ENCODE data around the gene GALNT2. TPM values are rescaled to one million over a fixed set of nuclear protein-coding genes. Genes with fewer than 3 reads are reported as not detected.

Gene GALNT2
- total RNA-seq, 1 experiment from 2014 or later = 36.3 TPM

DNA sequence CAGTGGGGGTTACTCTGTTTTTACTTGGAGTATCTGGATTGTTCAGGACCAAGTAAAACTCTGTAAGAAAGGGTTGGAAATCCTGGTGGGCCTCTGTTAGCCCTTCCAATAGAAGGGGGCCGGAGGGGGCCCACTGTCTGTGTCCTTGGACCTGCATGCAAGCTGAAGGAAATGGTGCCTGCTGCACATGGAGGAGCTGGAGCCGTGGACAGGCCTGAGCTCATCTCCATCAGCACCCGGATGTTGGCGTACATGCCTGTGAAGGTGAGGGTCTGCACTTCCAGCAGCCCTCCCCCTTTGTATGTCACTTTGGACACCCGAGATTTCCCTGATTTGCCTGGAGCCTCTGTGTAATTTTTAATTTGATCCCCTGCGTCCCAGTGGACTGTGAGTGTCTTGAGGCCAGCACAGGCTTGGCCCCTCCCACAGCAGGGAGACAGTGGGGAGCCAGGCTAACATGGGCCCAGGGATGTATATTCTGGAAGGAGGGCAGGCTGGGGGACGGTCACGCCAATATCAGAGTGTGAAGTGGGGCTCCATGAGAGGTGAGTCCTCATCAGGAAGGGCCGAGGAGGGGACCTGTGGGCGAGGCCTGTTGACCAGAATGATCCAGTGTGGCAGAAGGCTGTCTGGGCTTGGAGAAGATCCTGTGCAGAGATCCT lies 16.8 kb downstream of the GALNT2 start:
- in situ Hi-C loops (cut with HindIII; ENCODE audit: low pct_unique_long_range_greater_than_20kb, low sequenced_read_pairs) = no loop called here
- no peak for DNase-seq (ENCODE audit: low read depth)

GRCh38 chr1:230084408-230085177 lies 17.6 kb downstream of the GALNT2 start:
- in situ Hi-C loops (cut with HindIII; ENCODE audit: low pct_unique_long_range_greater_than_20kb, low sequenced_read_pairs) = no loop called here

DNA sequence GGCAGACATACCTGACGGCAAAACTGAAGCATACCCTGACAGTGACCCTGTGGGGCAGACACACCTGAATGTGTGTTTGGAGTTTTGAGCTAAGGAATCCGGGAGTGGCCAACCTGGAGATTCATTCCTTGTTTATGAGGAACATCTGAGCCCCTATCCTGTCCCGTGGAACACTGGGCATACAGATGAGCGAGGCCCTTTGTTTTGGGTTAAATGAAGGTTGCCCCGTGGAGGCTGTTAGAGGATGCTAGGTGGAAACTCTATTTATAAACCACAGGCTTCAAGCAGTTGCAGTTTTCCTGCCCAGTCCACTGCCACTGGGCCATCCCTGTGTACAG lies 18.1 kb downstream of the GALNT2 start:
- in situ Hi-C loops (cut with HindIII; ENCODE audit: low pct_unique_long_range_greater_than_20kb, low sequenced_read_pairs) = no loop called here
- DNase-seq (ENCODE audit: low read depth) = no peak

More at GRCh38 chr1:230084408-230085177, 17.6 kb downstream of the GALNT2 start:
- peak; percentile 88 for DNase-seq (ENCODE audit: low read depth)

DNA sequence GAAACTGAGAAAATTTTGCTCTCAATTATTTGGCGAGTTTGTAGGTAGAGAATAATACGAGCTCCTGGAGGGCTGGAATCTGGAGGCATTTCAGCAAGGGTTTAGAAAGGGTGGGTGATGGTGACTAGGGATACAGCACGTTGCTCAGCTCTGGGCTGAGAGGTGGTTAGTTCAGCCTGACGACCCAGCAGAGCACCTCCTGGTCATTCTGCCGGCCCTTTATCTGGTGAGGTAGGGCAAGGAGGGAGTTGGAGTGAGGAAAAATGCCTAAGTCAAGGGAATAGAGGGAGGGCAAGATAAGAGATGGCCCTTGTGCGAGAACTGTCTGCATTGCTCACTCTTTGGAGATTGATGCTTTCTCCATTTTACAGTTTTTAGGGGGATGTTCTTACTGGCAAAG lies 19.1 kb downstream of the GALNT2 start:
- no peak for DNase-seq (ENCODE audit: low read depth)
- in situ Hi-C loops (cut with HindIII; ENCODE audit: low pct_unique_long_range_greater_than_20kb, low sequenced_read_pairs) = no loop called here

DNA sequence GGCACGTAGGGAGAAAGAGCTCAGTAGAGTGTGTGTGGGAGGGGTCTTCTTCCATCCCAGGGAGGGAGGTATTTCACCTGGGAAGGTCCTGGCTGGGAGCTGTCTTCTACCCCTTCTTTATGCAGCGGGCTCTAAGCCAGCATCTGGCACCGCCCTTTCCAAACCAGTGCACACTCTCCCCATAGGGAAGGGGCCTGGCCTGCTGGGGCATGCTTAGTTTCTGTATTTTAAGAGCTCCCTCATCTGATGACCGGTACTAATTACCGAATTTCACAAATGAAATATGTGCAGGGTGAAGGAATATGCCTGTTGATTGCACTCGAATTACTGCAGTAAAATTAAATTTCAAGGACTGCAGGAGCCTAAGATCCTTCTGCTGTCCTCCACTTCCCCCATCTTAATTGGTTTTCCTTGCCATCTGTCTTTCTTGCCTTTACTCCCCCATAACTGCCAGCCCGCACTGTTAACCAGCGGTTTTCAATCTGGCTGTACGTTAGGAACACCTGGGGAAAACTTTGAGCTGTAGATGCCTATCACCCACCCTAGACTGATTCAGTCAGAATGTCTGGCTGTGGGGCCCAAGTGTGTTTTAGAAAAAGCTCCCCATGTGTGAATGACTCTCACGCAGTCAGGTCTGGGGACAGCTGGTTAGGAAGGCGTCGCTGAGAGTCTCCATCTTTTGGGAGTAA lies 20.1 kb downstream of the GALNT2 start:
- no peak for DNase-seq (ENCODE audit: low read depth)
- in situ Hi-C loops (cut with HindIII; ENCODE audit: low pct_unique_long_range_greater_than_20kb, low sequenced_read_pairs) = no loop called here

DNA sequence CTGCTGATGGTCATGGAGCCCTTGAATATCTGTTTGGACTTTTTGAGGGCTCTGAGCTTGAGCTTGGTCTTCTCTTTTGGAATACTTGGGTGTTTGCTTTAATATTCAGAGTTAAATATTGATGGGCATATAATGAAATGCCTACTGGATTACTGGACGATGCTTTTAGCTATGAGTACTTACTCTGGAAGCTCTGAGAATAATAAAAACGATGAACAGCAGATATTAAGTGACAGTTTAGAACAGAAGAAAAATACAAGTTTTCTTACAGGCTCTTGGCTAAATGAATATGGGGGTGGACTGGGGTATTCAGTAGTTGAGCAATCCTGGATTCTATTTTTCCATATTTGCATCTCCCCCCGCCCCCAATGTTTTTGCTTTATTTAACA lies 20.7 kb downstream of the GALNT2 start:
- no peak for DNase-seq (ENCODE audit: low read depth)
- in situ Hi-C loops (cut with HindIII; ENCODE audit: low pct_unique_long_range_greater_than_20kb, low sequenced_read_pairs) = no loop called here

DNA sequence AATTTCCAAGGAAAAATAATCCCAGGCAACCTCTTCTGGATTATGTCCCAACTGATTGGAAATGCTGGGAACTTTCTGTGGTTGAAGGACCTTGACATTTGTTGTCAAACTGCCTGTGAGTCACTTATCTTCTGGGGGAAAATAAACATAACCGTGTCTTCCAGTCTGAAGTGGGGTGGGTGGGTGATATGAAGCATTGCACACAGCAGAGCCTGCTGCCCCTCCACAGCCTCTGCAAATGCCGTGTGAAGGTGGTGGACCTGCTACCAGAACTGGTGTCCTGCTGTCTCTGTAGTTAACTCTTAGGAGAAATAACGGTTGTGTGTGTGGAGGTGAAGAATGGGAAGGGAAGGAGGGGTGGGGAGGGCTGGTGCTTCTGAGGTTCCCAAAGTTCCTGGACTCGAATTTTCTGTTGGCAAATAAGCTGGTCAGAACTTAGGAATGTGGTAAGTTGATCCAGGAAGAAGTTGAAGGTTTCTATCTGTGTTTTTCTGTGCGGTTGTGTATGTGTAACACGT lies 23.2 kb downstream of the GALNT2 start:
- no peak for DNase-seq (ENCODE audit: low read depth)

GRCh38 chr1:230091473-230092231 lies 24.6 kb downstream of the GALNT2 start:
- in situ Hi-C loops (cut with HindIII; ENCODE audit: low pct_unique_long_range_greater_than_20kb, low sequenced_read_pairs) = no loop called here
- no peak for DNase-seq (ENCODE audit: low read depth)

More for the DNA sequence above, 23.2 kb downstream of the GALNT2 start:
- in situ Hi-C loops (cut with HindIII; ENCODE audit: low pct_unique_long_range_greater_than_20kb, low sequenced_read_pairs) = no loop called here

- in situ Hi-C loops (cut with HindIII; ENCODE audit: low pct_unique_long_range_greater_than_20kb, low sequenced_read_pairs) = no loop called here
- no peak for DNase-seq (ENCODE audit: low read depth)
Measured at GRCh38 chr1:230094746-230095145, 27.7 kb downstream of the GALNT2 start.

DNA sequence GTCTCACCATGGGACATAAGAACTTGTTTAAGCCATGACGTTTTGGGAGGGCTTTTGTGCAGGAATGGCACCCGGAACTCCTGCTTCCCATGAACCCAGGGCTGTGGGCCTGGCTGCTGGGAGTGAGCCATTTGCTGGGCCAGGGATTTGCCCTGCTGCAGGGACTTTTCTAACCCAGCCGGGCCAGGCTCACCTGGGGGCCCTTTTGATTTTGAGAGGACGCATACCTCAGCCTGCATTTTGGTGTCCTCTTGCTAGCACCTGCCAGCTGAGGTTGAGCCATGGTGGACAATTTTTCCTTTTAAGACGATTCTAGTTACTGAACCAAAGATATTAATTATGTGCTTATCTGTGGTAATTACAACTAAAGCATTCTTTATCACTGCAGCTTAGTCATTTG lies 28.9 kb downstream of the GALNT2 start:
- DNase-seq (ENCODE audit: low read depth) = no peak
- in situ Hi-C loops (cut with HindIII; ENCODE audit: low pct_unique_long_range_greater_than_20kb, low sequenced_read_pairs) = no loop called here

GRCh38 chr1:230097370-230097769 lies 30.3 kb downstream of the GALNT2 start:
- in situ Hi-C loops (cut with HindIII; ENCODE audit: low pct_unique_long_range_greater_than_20kb, low sequenced_read_pairs) = no loop called here
- no peak for DNase-seq (ENCODE audit: low read depth)

- in situ Hi-C loops (cut with HindIII; ENCODE audit: low pct_unique_long_range_greater_than_20kb, low sequenced_read_pairs) = no loop called here
- DNase-seq (ENCODE audit: low read depth) = no peak
Measured at GRCh38 chr1:230098723-230099122, 31.7 kb downstream of the GALNT2 start.

- no peak for DNase-seq (ENCODE audit: low read depth)
- in situ Hi-C loops (cut with HindIII; ENCODE audit: low pct_unique_long_range_greater_than_20kb, low sequenced_read_pairs) = no loop called here
Measured at GRCh38 chr1:230099465-230099864, 32.4 kb downstream of the GALNT2 start.

GRCh38 chr1:230100932-230101331 lies 33.9 kb downstream of the GALNT2 start:
- no peak for DNase-seq (ENCODE audit: low read depth)
- in situ Hi-C loops (cut with HindIII; ENCODE audit: low pct_unique_long_range_greater_than_20kb, low sequenced_read_pairs) = no loop called here

DNA sequence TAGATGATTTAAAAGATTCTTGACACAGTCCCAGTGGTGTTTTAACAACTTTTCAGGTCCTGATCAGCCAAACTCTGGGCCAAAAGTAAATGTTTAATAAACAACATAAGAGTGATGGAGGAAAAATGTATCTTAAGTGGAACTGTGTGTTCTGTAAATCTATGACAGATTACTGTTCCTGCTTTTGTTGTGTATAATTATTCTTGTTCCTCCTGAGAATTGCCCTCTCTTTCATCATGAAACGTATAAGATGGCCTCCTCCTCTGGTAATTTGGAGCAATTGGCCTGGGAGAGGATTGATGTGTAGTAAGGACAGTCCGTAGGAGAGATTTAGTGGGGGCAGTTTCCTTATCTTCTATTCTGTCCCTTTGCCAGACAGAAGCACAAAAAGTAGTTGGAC lies 34.5 kb downstream of the GALNT2 start:
- in situ Hi-C loops (cut with HindIII; ENCODE audit: low pct_unique_long_range_greater_than_20kb, low sequenced_read_pairs) = no loop called here
- no peak for DNase-seq (ENCODE audit: low read depth)

DNA sequence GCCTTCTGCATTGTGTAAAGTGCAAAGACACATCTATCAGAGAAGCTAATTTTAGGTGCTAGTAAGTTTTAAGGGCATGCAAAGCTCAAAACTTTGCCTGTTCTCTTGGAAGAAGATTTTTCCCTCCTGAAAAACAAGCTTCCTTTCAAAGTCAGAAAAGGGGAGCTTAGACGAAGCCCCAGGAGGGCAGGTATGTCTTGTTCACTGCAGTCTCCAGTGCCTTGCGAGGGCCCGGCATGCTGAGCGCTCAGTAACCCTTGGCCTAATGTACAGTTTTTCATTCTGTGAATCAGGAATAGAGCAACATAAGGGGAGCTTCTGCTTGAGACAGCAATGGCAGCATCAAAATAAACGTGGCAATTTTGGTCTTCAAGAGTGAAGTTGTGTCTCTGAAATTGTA lies 35.0 kb downstream of the GALNT2 start:
- in situ Hi-C loops (cut with HindIII; ENCODE audit: low pct_unique_long_range_greater_than_20kb, low sequenced_read_pairs) = no loop called here

DNA sequence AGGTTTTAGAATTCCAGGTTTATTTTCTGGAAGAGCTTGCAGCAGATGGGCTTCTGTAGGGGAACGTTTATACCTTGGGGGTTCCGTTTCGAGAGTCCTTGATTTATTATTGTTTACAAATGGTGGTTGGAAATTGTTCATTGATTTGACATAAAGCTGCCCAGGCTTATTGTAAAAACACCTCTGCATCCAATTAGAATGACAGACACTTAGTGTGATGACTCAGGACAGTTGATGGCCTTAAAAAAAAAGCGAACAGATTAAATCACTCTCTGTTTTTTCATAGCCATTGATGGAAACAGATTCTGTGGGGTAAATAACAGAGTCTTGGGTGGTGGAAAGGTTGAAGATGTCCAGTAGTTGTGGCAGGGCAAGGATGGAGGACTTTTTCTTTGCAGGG lies 35.4 kb downstream of the GALNT2 start:
- no peak for DNase-seq (ENCODE audit: low read depth)
- in situ Hi-C loops (cut with HindIII; ENCODE audit: low pct_unique_long_range_greater_than_20kb, low sequenced_read_pairs) = no loop called here

More for the DNA sequence above, 35.0 kb downstream of the GALNT2 start:
- DNase-seq (ENCODE audit: low read depth) = no peak

DNA sequence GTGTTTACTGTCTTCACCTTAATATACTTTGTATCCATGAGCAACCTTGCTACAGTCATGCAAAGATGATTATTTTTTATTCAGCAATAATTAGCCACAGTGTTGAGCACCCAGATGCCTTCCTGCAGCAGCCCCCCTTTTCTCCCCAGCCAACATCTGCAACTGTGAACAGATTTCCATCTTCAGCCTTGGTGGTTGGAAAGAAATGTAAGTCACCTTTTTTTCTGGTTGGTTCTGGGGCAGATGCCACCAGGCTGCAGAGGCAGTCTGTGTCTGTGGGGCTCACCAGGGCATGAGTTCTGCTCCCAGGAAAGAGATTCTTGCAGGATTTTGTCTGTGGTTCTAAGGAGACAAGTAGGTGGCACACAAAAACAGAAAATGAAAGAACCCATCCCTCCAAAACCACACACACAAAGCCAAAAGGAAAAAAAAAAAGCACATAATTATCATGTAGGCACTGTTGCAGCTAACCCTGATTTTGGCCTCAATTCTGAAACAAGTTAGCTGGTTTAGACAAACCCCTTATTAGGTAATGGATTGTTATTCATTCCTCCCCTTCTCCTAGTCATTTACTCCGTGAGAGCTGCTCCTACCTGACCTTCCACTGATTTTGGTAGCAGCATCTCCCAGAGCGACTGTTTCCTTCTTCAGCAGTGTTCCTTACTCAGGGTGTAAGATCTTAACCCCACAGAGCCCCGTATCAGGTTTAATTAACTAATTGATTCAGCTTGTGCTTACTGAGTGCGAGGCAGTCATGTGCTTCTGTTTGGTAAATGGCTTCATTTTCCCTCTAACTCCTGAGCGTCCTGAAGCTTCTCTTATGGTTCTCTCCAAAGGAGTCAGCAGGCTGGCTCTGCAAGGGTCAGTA lies 36.5 kb downstream of the GALNT2 start:
- DNase-seq (ENCODE audit: low read depth) = no peak
- in situ Hi-C loops (cut with HindIII; ENCODE audit: low pct_unique_long_range_greater_than_20kb, low sequenced_read_pairs) = no loop called here

Measured in Caki2 (cell line).